HEK293 (cell line): ENCODE results near the gene ERMARD.

Source experiments
- ATF2 ChIP-seq: fragments of 450-650 bp; formaldehyde crosslinking; IDR thresholded peaks from 2 replicates; pipeline ENCODE4 v1.5.1; 2016; ENCODE audit warnings: missing biosample characterization, missing genetic modification characterization, low read depth
- CTCF ChIP-seq: fragments of 450-650 bp; formaldehyde crosslinking; IDR thresholded peaks from 2 replicates; pipeline ENCODE4 v1.5.1; 2016; ENCODE audit warnings: missing biosample characterization, missing genetic modification characterization
- GLI2 ChIP-seq: fragments of 450-650 bp; formaldehyde crosslinking; IDR thresholded peaks from 2 replicates; pipeline ENCODE4; 2017; ENCODE audit warnings: missing biosample characterization, missing genetic modification characterization, low read depth, borderline replicate concordance
- GLI4 ChIP-seq: fragments of 450-650 bp; formaldehyde crosslinking; IDR thresholded peaks from 2 replicates; pipeline ENCODE4 v1.5.1; 2016; ENCODE audit warnings: missing biosample characterization, missing genetic modification characterization
- REST ChIP-seq: fragments of 450-650 bp; formaldehyde crosslinking; IDR thresholded peaks from 2 replicates; pipeline ENCODE4 v1.5.1; 2016; ENCODE audit warnings: missing biosample characterization, missing genetic modification characterization
- ZBTB48 ChIP-seq: fragments of 450-650 bp; formaldehyde crosslinking; IDR thresholded peaks from 2 replicates; pipeline ENCODE4 v1.5.1; 2016; ENCODE audit warnings: missing biosample characterization, missing genetic modification characterization
- ZFP41 ChIP-seq: fragments of 450-650 bp; formaldehyde crosslinking; IDR thresholded peaks from 2 replicates; pipeline ENCODE4 v1.5.1; 2016; ENCODE audit warnings: missing biosample characterization, missing genetic modification characterization, borderline replicate concordance
- ZNF184 ChIP-seq: fragments of 450-650 bp; IDR thresholded peaks from 2 replicates; pipeline ENCODE4 v1.5.1; 2018; ENCODE audit warnings: missing biosample characterization, mild to moderate bottlenecking, missing genetic modification characterization
- ZNF24 ChIP-seq: fragments of 450-650 bp; formaldehyde crosslinking; IDR thresholded peaks from 2 replicates; pipeline ENCODE4 v1.5.1; 2016; ENCODE audit warnings: missing biosample characterization, missing genetic modification characterization
- ZNF423 ChIP-seq: fragments of 450-650 bp; formaldehyde crosslinking; IDR thresholded peaks from 2 replicates; pipeline ENCODE4 v1.5.1; 2016; ENCODE audit warnings: missing biosample characterization, missing genetic modification characterization
- ZNF549 ChIP-seq: fragments of 450-650 bp; IDR thresholded peaks from 2 replicates; pipeline ENCODE4 v1.5.1; 2018; ENCODE audit warnings: missing biosample characterization, missing genetic modification characterization, mild to moderate bottlenecking, inconsistent platforms, moderate library complexity
- ZNF660 ChIP-seq: fragments of 450-650 bp; IDR thresholded peaks from 2 replicates; pipeline ENCODE4 v1.5.1; 2018; ENCODE audit warnings: missing biosample characterization, mild to moderate bottlenecking, missing genetic modification characterization
- ZNF785 ChIP-seq: fragments of 450-650 bp; formaldehyde crosslinking; IDR thresholded peaks from 2 replicates; pipeline ENCODE4 v1.5.1; 2016; ENCODE audit warnings: missing biosample characterization, missing genetic modification characterization
- ZNF837 ChIP-seq: fragments of 450-650 bp; formaldehyde crosslinking; IDR thresholded peaks from 2 replicates; pipeline ENCODE4 v1.5.1; 2016; ENCODE audit warnings: missing biosample characterization, missing genetic modification characterization

DNA sequence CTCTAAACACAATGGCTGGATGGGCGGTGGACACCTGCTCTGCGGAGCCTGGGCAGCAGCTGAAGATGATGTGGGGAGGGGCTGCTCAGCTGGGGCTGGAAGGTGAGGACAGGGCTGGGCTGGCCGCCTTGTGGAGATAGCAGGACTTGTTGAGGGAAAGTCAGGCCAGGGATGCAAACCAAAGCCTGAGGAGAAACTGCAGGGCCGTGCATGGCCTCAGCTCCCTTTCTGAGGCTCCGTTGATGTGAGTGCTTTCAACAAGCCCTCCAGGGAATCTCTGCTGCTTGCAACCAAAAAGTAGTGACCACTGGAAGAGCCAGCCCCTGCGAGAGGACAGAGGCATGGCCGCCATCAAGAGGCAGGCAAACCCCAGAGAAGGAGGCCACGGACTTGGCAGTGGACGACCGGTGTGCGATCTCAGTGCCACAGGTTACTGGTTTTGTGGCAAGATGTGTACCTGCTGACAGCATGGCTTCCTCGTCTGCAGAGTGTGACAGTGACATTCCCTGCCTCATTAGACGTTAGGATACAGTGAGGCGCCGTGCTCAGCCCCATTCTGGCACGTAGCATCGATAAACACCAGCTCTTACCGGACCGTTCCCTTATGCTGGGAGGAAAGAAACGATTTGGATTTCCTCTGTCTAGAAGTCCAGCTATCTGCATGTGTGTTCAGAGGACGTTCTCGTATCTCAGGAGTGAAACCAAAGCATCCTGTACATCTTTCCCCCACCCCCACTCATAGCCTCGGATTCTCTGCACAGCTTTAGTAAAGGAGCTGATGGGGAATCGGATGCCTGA, 37.9 kb downstream of the ERMARD start:
- no peak for TF ChIP-seq CTCF (tag by site-specific recombination)
- no peak for TF ChIP-seq GLI2 (tag by site-specific recombination)
- TF ChIP-seq ZNF184 (tag by site-specific recombination), result no peak
- no peak for TF ChIP-seq ZNF837
- no peak for TF ChIP-seq ZNF660 (tag by site-specific recombination)
- no peak for TF ChIP-seq GLI4 (tag by site-specific recombination)
- TF ChIP-seq REST, result no peak
- TF ChIP-seq ZNF24, result no peak
- no peak for TF ChIP-seq ZNF423 (tag by site-specific recombination)
- TF ChIP-seq ATF2 (tag by site-specific recombination), result no peak
- TF ChIP-seq ZBTB48 (tag by site-specific recombination), result no peak
- TF ChIP-seq ZNF549, result no peak
- TF ChIP-seq ZNF785, result no peak
- no peak for TF ChIP-seq ZFP41 (tag by site-specific recombination)
